Measurements from ENCODE around the gene NKAP.

DNA sequence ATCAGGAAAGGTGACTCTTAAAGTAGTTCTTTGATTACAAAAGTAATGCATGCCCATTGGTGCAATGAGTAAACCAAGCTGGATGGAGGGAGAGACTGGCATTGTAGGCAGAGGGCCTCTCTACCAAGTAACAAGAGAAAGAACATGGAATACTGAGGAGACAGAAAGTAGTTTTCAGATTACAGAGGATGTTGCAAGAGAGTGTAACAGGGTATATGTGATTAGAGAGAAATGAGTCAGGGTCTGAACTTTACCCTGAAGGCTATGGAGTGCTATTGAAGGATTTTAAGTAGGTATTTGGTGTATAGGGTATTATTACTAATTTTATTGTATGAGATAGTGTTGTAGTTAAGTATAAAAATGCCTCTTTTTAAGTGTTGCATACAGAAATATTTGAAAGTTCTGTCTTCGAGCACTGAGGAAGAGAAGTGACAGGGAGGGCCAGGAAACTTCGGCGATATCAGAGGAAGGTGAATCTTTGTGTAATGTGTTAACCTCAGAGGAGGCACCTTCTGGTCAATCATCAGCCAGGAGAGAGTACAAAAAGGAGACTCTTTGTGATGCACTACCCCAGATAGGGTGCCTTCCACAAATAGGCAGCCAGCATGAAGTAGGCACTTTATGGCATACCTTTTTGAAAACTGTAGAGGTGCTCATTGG is 8.2 kb downstream of the NKAP start:
- TF ChIP-seq PAX5 (IDR thresholded peaks at IDR 0.05; ENCODE audit: insufficient read depth, low read length, severe bottlenecking), result no peak
- TF ChIP-seq POLR2AphosphoS5 (IDR thresholded peaks at IDR 0.05; ENCODE audit: low read depth, low read length), result no peak
- no peak for TF ChIP-seq POLR2A (IDR thresholded peaks at IDR 0.05; ENCODE audit: low read depth, low read length)
- TF ChIP-seq TAF1 (IDR thresholded peaks at IDR 0.05; ENCODE audit: low read depth, low read length), result no peak
- no peak for TF ChIP-seq POU2F2 (IDR thresholded peaks at IDR 0.05; ENCODE audit: low read depth, low read length)

All from GM12891 (cell line).